Neural progenitor cell (in vitro differentiated cells): Measurements from ENCODE around the gene PRCD. TPM values are rescaled to one million over a fixed set of nuclear protein-coding genes. Genes with fewer than 3 reads are reported as not detected.

Source experiments
- DNase-seq: peaks from one replicate; pipeline ENCODE4 v3.0.0-alpha.2; 2016; ENCODE audit warnings: low spot score
- H2AFZ ChIP-seq: fragments of 200-600 bp; sonication (generic); replicated peaks from 2 replicates; pipeline ENCODE4 v1.6.1; 2016; ENCODE audit warnings: antibody characterized with exemption
- H3F3A ChIP-seq: fragments of 200-600 bp; sonication (generic); 2 replicates; pipeline ENCODE4 v1.6.1; 2016; ENCODE audit warnings: antibody characterized with exemption, low read depth
- H3K27ac ChIP-seq: fragments of 200-600 bp; sonication (generic); 2 replicates; pipeline ENCODE4 v1.5.1; 2016; ENCODE audit warnings: mild to moderate bottlenecking
- H3K27me3 ChIP-seq: fragments of 200-600 bp; sonication (generic); 2 replicates; pipeline ENCODE4 v1.6.1; 2016; ENCODE audit warnings: mild to moderate bottlenecking, moderate library complexity
- H3K36me3 ChIP-seq: fragments of 200-600 bp; sonication (generic); 2 replicates; pipeline ENCODE4 v1.5.1; 2016
- H3K4me1 ChIP-seq: fragments of 200-600 bp; sonication (generic); 2 replicates; pipeline ENCODE4 v1.6.1; 2016; ENCODE audit warnings: mixed run types
- H3K4me2 ChIP-seq: fragments of 200-600 bp; sonication (generic); 2 replicates; pipeline ENCODE4 v1.6.1; 2016
- H3K4me3 ChIP-seq: fragments of 200-600 bp; sonication (generic); 2 replicates; pipeline ENCODE4 v1.5.1; 2016
- H3K79me2 ChIP-seq: fragments of 200-600 bp; sonication (generic); 2 replicates; pipeline ENCODE4 v1.6.1; 2016; ENCODE audit warnings: low read depth
- H3K9ac ChIP-seq: fragments of 200-600 bp; sonication (generic); 2 replicates; pipeline ENCODE4 v1.6.1; 2016
- H3K9me3 ChIP-seq: fragments of 200-600 bp; sonication (generic); 2 replicates; pipeline ENCODE4 v1.5.1; 2016; ENCODE audit warnings: low read depth
- H4K20me1 ChIP-seq: fragments of 200-600 bp; sonication (generic); 2 replicates; pipeline ENCODE4 v1.6.1; 2016; ENCODE audit warnings: low read depth
- H3K27ac Mint-ChIP-seq: 3 replicates; pipeline ENCODE4 v1.8.0; 2021; ENCODE audit warnings: mixed read lengths
- H3K27me3 Mint-ChIP-seq: 2 replicates; pipeline ENCODE4 v1.8.0; 2022; ENCODE audit warnings: low read depth, mild to moderate bottlenecking, inconsistent platforms, moderate library complexity, mixed read lengths; ENCODE audit not compliant: insufficient read depth
- H3K36me3 Mint-ChIP-seq: 3 replicates; pipeline ENCODE4 v1.8.0; 2021; ENCODE audit warnings: mixed read lengths
- H3K4me1 Mint-ChIP-seq: 3 replicates; pipeline ENCODE4 v1.8.0; 2021; ENCODE audit warnings: mixed read lengths
- H3K4me3 Mint-ChIP-seq: 3 replicates; pipeline ENCODE4 v1.8.0; 2021; ENCODE audit warnings: mild to moderate bottlenecking, moderate library complexity, mixed read lengths
- H3K9me3 Mint-ChIP-seq: 3 replicates; pipeline ENCODE4 v1.8.0; 2020; ENCODE audit warnings: mixed read lengths
- EZH2 ChIP-seq: fragments of 200-600 bp; sonication (generic); IDR thresholded peaks from 2 replicates; pipeline ENCODE4 v1.6.1; 2017; ENCODE audit warnings: antibody characterized with exemption, mild to moderate bottlenecking, moderate library complexity
- EZH2phosphoT487 ChIP-seq: fragments of 200-600 bp; sonication (generic); IDR thresholded peaks from 2 replicates; pipeline ENCODE4 v1.6.1; 2017; ENCODE audit warnings: antibody characterized with exemption
- total RNA-seq: library from RNA; depleted of rRNA; stranded (reverse); fragments of >200 nt; gene quantifications from 2 replicates; pipeline ENCODE4 v1.2.3, GENCODE V29; 2015; ENCODE audit warnings: low replicate concordance
- TF ChIP-seq, protein P1 (sequence below): fragments of 200-600 bp; sonication (generic); IDR thresholded peaks from 2 replicates; pipeline ENCODE4 v1.5.1; 2017; ENCODE audit warnings: antibody characterized with exemption, mild to moderate bottlenecking

Gene PRCD
- total RNA-seq, 1 donor from 2014 or later, result not detected

- H3K79me2 ChIP-seq, result peaks cover 27% of the 10 kb centered on the region
- H3K4me1 Mint-ChIP-seq, result peaks cover 27% of the 10 kb centered on the region
- no peak overlapping the region for H3K27ac Mint-ChIP-seq
- no peak overlapping the region for H3K4me3 ChIP-seq
- no peak overlapping the region for H3K4me2 ChIP-seq
- peaks cover 4% of the 10 kb centered on the region for H3K27me3 Mint-ChIP-seq
- TF ChIP-seq EZH2phosphoT487 (no peak), EZH2 (no peak)
- TF ChIP-seq, protein P1, sequence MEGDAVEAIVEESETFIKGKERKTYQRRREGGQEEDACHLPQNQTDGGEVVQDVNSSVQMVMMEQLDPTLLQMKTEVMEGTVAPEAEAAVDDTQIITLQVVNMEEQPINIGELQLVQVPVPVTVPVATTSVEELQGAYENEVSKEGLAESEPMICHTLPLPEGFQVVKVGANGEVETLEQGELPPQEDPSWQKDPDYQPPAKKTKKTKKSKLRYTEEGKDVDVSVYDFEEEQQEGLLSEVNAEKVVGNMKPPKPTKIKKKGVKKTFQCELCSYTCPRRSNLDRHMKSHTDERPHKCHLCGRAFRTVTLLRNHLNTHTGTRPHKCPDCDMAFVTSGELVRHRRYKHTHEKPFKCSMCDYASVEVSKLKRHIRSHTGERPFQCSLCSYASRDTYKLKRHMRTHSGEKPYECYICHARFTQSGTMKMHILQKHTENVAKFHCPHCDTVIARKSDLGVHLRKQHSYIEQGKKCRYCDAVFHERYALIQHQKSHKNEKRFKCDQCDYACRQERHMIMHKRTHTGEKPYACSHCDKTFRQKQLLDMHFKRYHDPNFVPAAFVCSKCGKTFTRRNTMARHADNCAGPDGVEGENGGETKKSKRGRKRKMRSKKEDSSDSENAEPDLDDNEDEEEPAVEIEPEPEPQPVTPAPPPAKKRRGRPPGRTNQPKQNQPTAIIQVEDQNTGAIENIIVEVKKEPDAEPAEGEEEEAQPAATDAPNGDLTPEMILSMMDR, result no peak
- peaks cover 9% of the 10 kb centered on the region for H3K27me3 ChIP-seq
- H3K9me3 ChIP-seq, result no peaks in the 10 kb centered on the region
- no peak for DNase-seq
- H3K27ac ChIP-seq, result no peak overlapping the region
- H3K9ac ChIP-seq, result no peak overlapping the region
- peaks cover 13% of the 10 kb centered on the region for H3K4me1 ChIP-seq
- no peaks in the 10 kb centered on the region for H3K9me3 Mint-ChIP-seq
- H4K20me1 ChIP-seq, result peaks cover 87% of the 10 kb centered on the region
- H3K36me3 Mint-ChIP-seq, result peaks cover 19% of the 10 kb centered on the region
- H3K4me3 Mint-ChIP-seq, result no peak overlapping the region
- H3K36me3 ChIP-seq, result peaks cover 8% of the 10 kb centered on the region
- no peak overlapping the region for H2AFZ ChIP-seq
- H3F3A ChIP-seq, result peaks cover 44% of the 10 kb centered on the region
Measured at GRCh38 chr17:76565728-76566612, 26.1 kb downstream of the PRCD start.

DNA sequence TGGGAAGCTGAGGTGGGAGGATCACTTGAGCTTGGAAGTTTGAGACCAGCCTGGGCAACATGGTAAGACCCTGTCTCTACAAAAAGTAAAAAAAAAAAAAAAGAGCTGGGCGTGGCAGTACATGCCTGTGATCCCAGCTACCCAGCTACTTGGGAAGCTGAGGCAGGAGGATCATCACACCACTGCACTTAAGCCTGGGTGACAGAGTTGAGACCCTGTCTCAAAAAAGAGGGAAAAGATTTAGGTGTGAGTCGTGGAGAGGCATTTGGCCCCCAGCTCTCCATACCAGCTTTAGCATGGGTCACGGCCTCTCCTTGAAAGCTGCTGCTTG, 26.7 kb downstream of the PRCD start:
- H3K4me1 Mint-ChIP-seq, result peaks cover 26% of the 10 kb centered on the region
- peaks cover 82% of the 10 kb centered on the region for H4K20me1 ChIP-seq

GRCh38 chr17:76566988-76567431, 27.2 kb downstream of the PRCD start:
- H3K27me3 Mint-ChIP-seq, result peaks cover 4% of the 10 kb centered on the region
- Histone ChIP-seq H4K20me1 (peaks cover 78% of the 10 kb centered on the region), H3K36me3 (no peaks in the 10 kb centered on the region), H3K4me1 (peaks cover 13% of the 10 kb centered on the region), H3F3A (peaks cover 44% of the 10 kb centered on the region), H3K27ac (no peak overlapping the region), H3K9me3 (no peaks in the 10 kb centered on the region), H3K79me2 (peaks cover 17% of the 10 kb centered on the region), H3K4me2 (no peak overlapping the region), H2AFZ (no peak overlapping the region), H3K4me3 (no peak overlapping the region), H3K9ac (no peak overlapping the region), H3K27me3 (peaks cover 16% of the 10 kb centered on the region)
- H3K27ac Mint-ChIP-seq, result no peak overlapping the region
- H3K36me3 Mint-ChIP-seq, result peaks cover 13% of the 10 kb centered on the region
- TF ChIP-seq, protein P1, result no peak
- TF ChIP-seq EZH2phosphoT487 (no peak), EZH2 (no peak)
- DNase-seq, result no peak
- H3K4me3 Mint-ChIP-seq, result no peak overlapping the region
- H3K4me1 Mint-ChIP-seq, result peaks cover 24% of the 10 kb centered on the region
- no peaks in the 10 kb centered on the region for H3K9me3 Mint-ChIP-seq

More for the DNA sequence above, 26.7 kb downstream of the PRCD start:
- Histone ChIP-seq H3F3A (peaks cover 44% of the 10 kb centered on the region), H3K27ac (no peak overlapping the region), H3K27me3 (peaks cover 14% of the 10 kb centered on the region), H3K9ac (no peak overlapping the region), H3K36me3 (peaks cover 4% of the 10 kb centered on the region), H3K4me2 (no peak overlapping the region), H2AFZ (no peak overlapping the region), H3K4me1 (peaks cover 13% of the 10 kb centered on the region), H3K9me3 (no peaks in the 10 kb centered on the region), H3K4me3 (no peak overlapping the region), H3K79me2 (peaks cover 21% of the 10 kb centered on the region)
- peaks cover 18% of the 10 kb centered on the region for H3K36me3 Mint-ChIP-seq
- no peak overlapping the region for H3K27ac Mint-ChIP-seq
- H3K4me3 Mint-ChIP-seq, result no peak overlapping the region
- peaks cover 4% of the 10 kb centered on the region for H3K27me3 Mint-ChIP-seq
- no peaks in the 10 kb centered on the region for H3K9me3 Mint-ChIP-seq
- TF ChIP-seq EZH2 (no peak), EZH2phosphoT487 (no peak)
- TF ChIP-seq, protein P1, result no peak
- no peak for DNase-seq
